A549 (cell line): ENCODE data around the gene EXOC3.

Experiments
- CHD4 ChIP-seq: fragments of 200-600 bp; sonication (generic); IDR thresholded peaks from 2 replicates; pipeline ENCODE4 v1.6.1; 2016; ENCODE audit warnings: antibody characterized with exemption, mild to moderate bottlenecking, borderline replicate concordance
- CTCF ChIP-seq: fragments of >200 bp; sonication (Bioruptor Twin); formaldehyde crosslinking; IDR thresholded peaks from 3 replicates; pipeline ENCODE4 v1.5.1; 2016
- HMGXB4 ChIP-seq: fragments of 250-450 bp; sonication (Bioruptor Pico); IDR thresholded peaks from 2 replicates; pipeline ENCODE4 v1.5.0; 2021; ENCODE audit warnings: mild to moderate bottlenecking, moderate library complexity, borderline replicate concordance
- JUN ChIP-seq, 2 experiments: fragments of >200 bp; sonication (Bioruptor Twin); formaldehyde crosslinking; IDR thresholded peaks; 2 replicates in 1 of 2; 3 replicates in 1 of 2; pipeline ENCODE4 v1.6.1; 2016 to 2017
- POLR2A ChIP-seq: IDR thresholded peaks from 2 replicates; pipeline ENCODE4 v1.6.1; 2012; ENCODE audit warnings: mild to moderate bottlenecking, low read length
- RAD21 ChIP-seq, 2 experiments: fragments of >200 bp in 1 of 2; sonication (Bioruptor Twin) in 1 of 2; formaldehyde crosslinking in 1 of 2; IDR thresholded peaks in 1 of 2; conservative IDR thresholded peaks in 1 of 2; 2 replicates in 1 of 2; 3 replicates in 1 of 2; pipeline ENCODE4 v1.6.1; 2012 to 2018; ENCODE audit warnings: inconsistent platforms in 1 of 2
- RNF2 ChIP-seq: fragments of 200-600 bp; sonication (generic); IDR thresholded peaks from 2 replicates; pipeline ENCODE4 v1.6.1; 2016; ENCODE audit warnings: low read depth, mild to moderate bottlenecking, antibody characterized with exemption, moderate library complexity, borderline replicate concordance
- TF ChIP-seq, protein P1 (sequence below): fragments of 200-600 bp; sonication (generic); IDR thresholded peaks from 2 replicates; pipeline ENCODE4 v1.6.1; 2016; ENCODE audit warnings: antibody characterized with exemption, mild to moderate bottlenecking, moderate library complexity
- TF ChIP-seq, protein P2 (sequence below): IDR thresholded peaks from 2 replicates; pipeline ENCODE4 v1.6.1; 2012

DNA sequence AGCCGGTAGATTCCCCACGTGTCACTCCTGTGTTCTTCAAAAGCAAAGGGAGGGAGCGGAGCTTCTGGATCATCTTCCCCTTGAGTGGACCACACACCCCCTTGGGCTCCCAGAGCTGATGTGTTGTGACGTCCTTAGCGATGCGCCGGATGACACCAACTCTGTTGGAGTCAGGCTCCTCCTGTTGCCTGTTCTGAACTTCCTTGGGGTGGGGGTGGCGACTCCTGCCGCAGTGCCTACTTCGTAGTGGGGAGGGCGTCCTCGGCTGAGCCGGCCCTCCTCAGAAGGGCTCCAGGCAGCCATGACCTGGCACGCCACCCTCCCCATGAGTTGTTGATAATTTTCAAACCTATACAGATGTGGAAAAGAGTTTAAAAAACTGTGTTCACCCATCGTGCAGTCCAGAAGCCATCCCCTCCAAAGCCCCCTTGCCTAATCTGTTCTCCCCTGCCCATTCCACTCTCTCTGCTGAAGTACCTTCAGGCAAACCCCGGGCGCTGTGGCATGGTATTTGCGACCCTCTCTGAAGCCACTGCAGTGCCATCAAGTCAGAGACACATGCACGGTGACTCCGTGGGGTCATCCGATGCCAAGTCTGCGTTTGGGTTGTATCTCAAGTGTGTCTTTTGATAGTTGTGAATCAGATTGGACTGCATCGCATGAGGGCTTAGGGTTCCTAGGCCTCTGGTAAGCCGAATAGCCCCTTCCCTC lies 16.7 kb downstream of the EXOC3 start:
- TF ChIP-seq CTCF (no peak), JUN (IDR thresholded peaks at IDR 0.05) (no peak), HMGXB4 (CRISPR knock-in tag) (no peak), POLR2A (no peak), RNF2 (no peak), CHD4 (no peak), RAD21 (conservative IDR thresholded peaks at IDR 0.05 in 1 of 2, IDR thresholded peaks at IDR 0.05 in 1 of 2) (no peak)
- TF ChIP-seq, protein P1, sequence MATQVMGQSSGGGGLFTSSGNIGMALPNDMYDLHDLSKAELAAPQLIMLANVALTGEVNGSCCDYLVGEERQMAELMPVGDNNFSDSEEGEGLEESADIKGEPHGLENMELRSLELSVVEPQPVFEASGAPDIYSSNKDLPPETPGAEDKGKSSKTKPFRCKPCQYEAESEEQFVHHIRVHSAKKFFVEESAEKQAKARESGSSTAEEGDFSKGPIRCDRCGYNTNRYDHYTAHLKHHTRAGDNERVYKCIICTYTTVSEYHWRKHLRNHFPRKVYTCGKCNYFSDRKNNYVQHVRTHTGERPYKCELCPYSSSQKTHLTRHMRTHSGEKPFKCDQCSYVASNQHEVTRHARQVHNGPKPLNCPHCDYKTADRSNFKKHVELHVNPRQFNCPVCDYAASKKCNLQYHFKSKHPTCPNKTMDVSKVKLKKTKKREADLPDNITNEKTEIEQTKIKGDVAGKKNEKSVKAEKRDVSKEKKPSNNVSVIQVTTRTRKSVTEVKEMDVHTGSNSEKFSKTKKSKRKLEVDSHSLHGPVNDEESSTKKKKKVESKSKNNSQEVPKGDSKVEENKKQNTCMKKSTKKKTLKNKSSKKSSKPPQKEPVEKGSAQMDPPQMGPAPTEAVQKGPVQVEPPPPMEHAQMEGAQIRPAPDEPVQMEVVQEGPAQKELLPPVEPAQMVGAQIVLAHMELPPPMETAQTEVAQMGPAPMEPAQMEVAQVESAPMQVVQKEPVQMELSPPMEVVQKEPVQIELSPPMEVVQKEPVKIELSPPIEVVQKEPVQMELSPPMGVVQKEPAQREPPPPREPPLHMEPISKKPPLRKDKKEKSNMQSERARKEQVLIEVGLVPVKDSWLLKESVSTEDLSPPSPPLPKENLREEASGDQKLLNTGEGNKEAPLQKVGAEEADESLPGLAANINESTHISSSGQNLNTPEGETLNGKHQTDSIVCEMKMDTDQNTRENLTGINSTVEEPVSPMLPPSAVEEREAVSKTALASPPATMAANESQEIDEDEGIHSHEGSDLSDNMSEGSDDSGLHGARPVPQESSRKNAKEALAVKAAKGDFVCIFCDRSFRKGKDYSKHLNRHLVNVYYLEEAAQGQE, result no peak
- TF ChIP-seq, protein P2, sequence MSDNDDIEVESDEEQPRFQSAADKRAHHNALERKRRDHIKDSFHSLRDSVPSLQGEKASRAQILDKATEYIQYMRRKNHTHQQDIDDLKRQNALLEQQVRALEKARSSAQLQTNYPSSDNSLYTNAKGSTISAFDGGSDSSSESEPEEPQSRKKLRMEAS, result no peak
